Measurements from ENCODE around the gene ELMO3.

ELMO3 gene

GRCh38 chr16:67244387-67245185 is 45.7 kb downstream of the ELMO3 start:
- peak; percentile 82 for DNase-seq

GRCh38 chr16:67245186-67245585 is 46.3 kb downstream of the ELMO3 start:
- peak; percentile 16 for DNase-seq

- DNase-seq: no peak
Measured at GRCh38 chr16:67245674-67246080, 46.7 kb downstream of the ELMO3 start.

- DNase-seq: peak; percentile 54
Measured at GRCh38 chr16:67246081-67246755, 47.3 kb downstream of the ELMO3 start.

GRCh38 chr16:67246756-67247191 is 47.8 kb downstream of the ELMO3 start:
- DNase-seq: peak; percentile 69

- peak; percentile 99 for DNase-seq
Measured at GRCh38 chr16:67247192-67248072, 48.5 kb downstream of the ELMO3 start, which contains the start of gene FHOD1. Gene FHOD1, minus strand, starts transcription at chr16:67247481. Its CDS starts 71 bp downstream, at chr16:67247410.

- DNase-seq: no peak
Measured at GRCh38 chr16:67248073-67248400, 49.1 kb downstream of the ELMO3 start.

- peak; percentile 42 for DNase-seq
Measured at GRCh38 chr16:67248401-67249177, 49.7 kb downstream of the ELMO3 start, which contains the start of gene SLC9A5. Gene SLC9A5, plus strand, starts transcription at chr16:67248979. Its CDS starts 36 bp downstream, at chr16:67249015.

GRCh38 chr16:67249178-67250044 is 50.5 kb downstream of the ELMO3 start:
- DNase-seq: no peak

GRCh38 chr16:67250045-67250327 is 51.1 kb downstream of the ELMO3 start:
- DNase-seq: no peak

- no peak for DNase-seq
Measured at GRCh38 chr16:67252609-67253497, 53.9 kb downstream of the ELMO3 start.
